CD14-positive monocyte (primary cell): ENCODE data around the gene GPC6. TPM values are rescaled to one million over a fixed set of nuclear protein-coding genes. Genes with fewer than 3 reads are reported as not detected.

Experiments
- DNase-seq, 3 donors: peaks; one replicate each; pipeline ENCODE4 v3.0.0-alpha.2; 2011 to 2022
- H2AFZ ChIP-seq: 2 replicates; pipeline ENCODE4 v1.6.0; 2012; ENCODE audit warnings: mild to moderate bottlenecking, low read depth, low read length, inconsistent platforms; ENCODE audit not compliant: insufficient read depth, poor library complexity, severe bottlenecking
- H3K27ac ChIP-seq, 2 donors: 1 replicate in 1 of 2; 2 replicates in 1 of 2; pipeline ENCODE4 v1.5.1; 2012 to 2013; ENCODE audit warnings: low read length in 2 of 2, control low read depth in 1 of 2, inconsistent platforms in 1 of 2, low read depth in 1 of 2, mild to moderate bottlenecking in 1 of 2
- H3K27me3 ChIP-seq, 2 donors: one replicate each; pipeline versions ENCODE4 v1.6.0 to v1.6.1; 2011 to 2013; ENCODE audit warnings: low read length in 2 of 2; ENCODE audit not compliant: control insufficient read depth in 2 of 2, insufficient read depth in 2 of 2
- H3K36me3 ChIP-seq, 2 donors: replicated peaks in 1 of 2; 1 replicate in 1 of 2; 2 replicates in 1 of 2; pipeline versions ENCODE4 v1.5.1 to v1.6.1; 2012 to 2013; ENCODE audit warnings: low read length in 2 of 2, control low read depth in 1 of 2, inconsistent platforms in 1 of 2, mild to moderate bottlenecking in 1 of 2; ENCODE audit not compliant: insufficient read depth in 2 of 2, control insufficient read depth in 1 of 2
- H3K4me1 ChIP-seq, 2 donors: 1 replicate in 1 of 2; 2 replicates in 1 of 2; pipeline versions ENCODE4 v1.5.1 to v1.6.1; 2012 to 2013; ENCODE audit warnings: low read length in 2 of 2, control low read depth in 1 of 2, inconsistent platforms in 1 of 2, mild to moderate bottlenecking in 1 of 2, moderate library complexity in 1 of 2; ENCODE audit not compliant: insufficient read depth in 2 of 2, control insufficient read depth in 1 of 2
- H3K4me2 ChIP-seq: replicated peaks from 2 replicates; pipeline ENCODE3; 2012; ENCODE audit warnings: low read length, moderate library complexity, mild to moderate bottlenecking; ENCODE audit not compliant: poor library complexity, severe bottlenecking; ENCODE audit errors: extremely low read depth
- H3K4me3 ChIP-seq, 3 experiments: fragments of 200-600 bp in 1 of 3; sonication (generic) in 1 of 3; replicated peaks in 1 of 3; 1 replicate in 2 of 3; 2 replicates in 1 of 3; pipeline ENCODE4 v1.5.1; 2011 to 2013; ENCODE audit warnings: low read length in 3 of 3, mild to moderate bottlenecking in 3 of 3, control low read depth in 2 of 3, low read depth in 2 of 3, inconsistent platforms in 1 of 3, moderate library complexity in 1 of 3
- H3K79me2 ChIP-seq: 2 replicates; pipeline ENCODE4 v1.6.0; 2012; ENCODE audit warnings: mild to moderate bottlenecking, control low read depth, inconsistent platforms, low read length, moderate library complexity; ENCODE audit not compliant: insufficient read depth
- H3K9ac ChIP-seq: 2 replicates; pipeline ENCODE4 v1.6.0; 2017; ENCODE audit warnings: low read length, mild to moderate bottlenecking; ENCODE audit not compliant: insufficient read depth, poor library complexity, severe bottlenecking
- H3K9me3 ChIP-seq, 2 donors: replicated peaks in 1 of 2; 1 replicate in 1 of 2; 2 replicates in 1 of 2; pipeline versions ENCODE4 v1.5.1 to v1.6.1; 2012 to 2013; ENCODE audit warnings: low read length in 2 of 2, control low read depth in 1 of 2; ENCODE audit not compliant: control insufficient read depth in 1 of 2, insufficient read depth in 1 of 2
- H4K20me1 ChIP-seq: 2 replicates; pipeline ENCODE4 v1.6.0; 2012; ENCODE audit warnings: mild to moderate bottlenecking, low read length, control low read depth, moderate library complexity; ENCODE audit not compliant: insufficient read depth
- H3K27ac Mint-ChIP-seq, 7 donors: one replicate each; pipeline ENCODE4 v1.8.0; 2020; ENCODE audit warnings: mild to moderate bottlenecking in 7 of 7, mixed read lengths in 7 of 7, moderate library complexity in 6 of 7, inconsistent platforms in 2 of 7
- H3K27me3 Mint-ChIP-seq, 3 donors: one replicate each; pipeline ENCODE4 v1.8.0; 2021 to 2022; ENCODE audit warnings: low read depth in 3 of 3, mild to moderate bottlenecking in 3 of 3, mixed read lengths in 3 of 3, moderate library complexity in 3 of 3, inconsistent platforms in 1 of 3
- H3K36me3 Mint-ChIP-seq, 2 donors: one replicate each; pipeline ENCODE4 v1.8.0; 2020; ENCODE audit warnings: mixed read lengths in 2 of 2, inconsistent platforms in 1 of 2, mild to moderate bottlenecking in 1 of 2
- H3K4me1 Mint-ChIP-seq: one replicate; pipeline ENCODE4 v1.8.0; 2020; ENCODE audit warnings: mild to moderate bottlenecking, mixed read lengths
- H3K4me3 Mint-ChIP-seq, 2 donors: one replicate each; pipeline ENCODE4 v1.8.0; 2020; ENCODE audit warnings: mild to moderate bottlenecking in 2 of 2, mixed read lengths in 2 of 2, moderate library complexity in 1 of 2
- H3K9me3 Mint-ChIP-seq, 7 donors: one replicate each; pipeline ENCODE4 v1.8.0; 2020 to 2022; ENCODE audit warnings: mixed read lengths in 7 of 7, mild to moderate bottlenecking in 6 of 7, moderate library complexity in 6 of 7, inconsistent platforms in 2 of 7
- CTCF ChIP-seq: fragments of 200-600 bp; IDR thresholded peaks from one replicate; pipeline ENCODE4 v1.8.0; 2022; ENCODE audit warnings: antibody characterized with exemption, mild to moderate bottlenecking
- WGBS: methylation state at CpG from one replicate; pipeline ENCODE4 v1.1.5; 2013; ENCODE audit warnings: missing lambda C conversion rate; ENCODE audit not compliant: insufficient coverage; 5-methylcytosine and 5-hydroxymethylcytosine counted together
- intact Hi-C, 2 donors: fragments of 100-400 bp; cut with micrococcal nuclease; formaldehyde crosslinking; loops; one replicate each; pipeline versions ENCODE4 v1.15.0 to v1.15.1; 2023
- polyA plus RNA-seq, 3 donors: library from polyadenylated mRNA; depleted of rRNA in 1 of 3; unstranded in 2 of 3; stranded (reverse) in 1 of 3; fragments of 300-500 nt in 2 of 3; fragments of >200 nt in 1 of 3; fragmentation: Illumina TruSeq in 2 of 3; gene quantifications; 1 replicate in 2 of 3; 2 replicates in 1 of 3; pipeline ENCODE4 v1.2.3, GENCODE V29; 2012 to 2021

The GPC6 gene
- polyA plus RNA-seq, 3 donors: not detected

GRCh38 chr13:93307136-93307535 lies 80.5 kb downstream of the GPC6 start:
- Histone ChIP-seq H3K27ac (no peak overlapping the region), H4K20me1 (no peaks in the 10 kb centered on the region), H3K9ac (no peak overlapping the region), H3K27me3 (no peaks in the 10 kb centered on the region), H3K79me2 (no peaks in the 10 kb centered on the region), H3K36me3 (no peaks in the 10 kb centered on the region), H2AFZ (no peak overlapping the region), H3K4me1 (no peaks in the 10 kb centered on the region), H3K4me3 (no peak overlapping the region), H3K9me3 (peaks cover 0 to 2% of the 10 kb centered on the region in 2 donors), H3K4me2 (no peak overlapping the region)
- Mint-ChIP-seq H3K27me3 (no peaks in the 10 kb centered on the region), H3K4me1 (no peaks in the 10 kb centered on the region), H3K36me3 (no peaks in the 10 kb centered on the region), H3K9me3 (peaks cover 0 to 9% (median 2%) of the 10 kb centered on the region in 7 donors), H3K27ac (no peak overlapping the region), H3K4me3 (no peak overlapping the region)
- DNase-seq: no peak
- intact Hi-C loops: no loop called here
- TF ChIP-seq CTCF: no peak

GRCh38 chr13:93307651-93308050 lies 81.0 kb downstream of the GPC6 start:
- H3K4me1 ChIP-seq: no peaks in the 10 kb centered on the region
- no peaks in the 10 kb centered on the region for H3K36me3 ChIP-seq
- H3K79me2 ChIP-seq: no peaks in the 10 kb centered on the region
- WGBS: no CpG with 5 or more reads among the region's 5 CpGs
- no peaks in the 10 kb centered on the region for H3K4me1 Mint-ChIP-seq
- intact Hi-C loops: no loop called here
- DNase-seq: no peak
- no peak overlapping the region for H3K9ac ChIP-seq
- TF ChIP-seq CTCF: no peak
- no peak overlapping the region for H3K4me2 ChIP-seq
- H3K27ac Mint-ChIP-seq: no peak overlapping the region
- no peaks in the 10 kb centered on the region for H3K36me3 Mint-ChIP-seq
- no peak overlapping the region for H3K4me3 Mint-ChIP-seq
- peaks cover 0 to 2% of the 10 kb centered on the region in 2 donors for H3K9me3 ChIP-seq
- no peak overlapping the region for H2AFZ ChIP-seq
- no peak overlapping the region for H3K4me3 ChIP-seq
- H3K9me3 Mint-ChIP-seq: peaks cover 0 to 9% (median 2%) of the 10 kb centered on the region in 7 donors
- H3K27me3 Mint-ChIP-seq: no peaks in the 10 kb centered on the region
- H4K20me1 ChIP-seq: no peaks in the 10 kb centered on the region
- H3K27ac ChIP-seq: no peak overlapping the region
- H3K27me3 ChIP-seq: no peaks in the 10 kb centered on the region
